SK-N-SH (cell line): ENCODE data around the gene RORB. TPM values are rescaled to one million over a fixed set of nuclear protein-coding genes. Genes with fewer than 3 reads are reported as not detected.

ENCODE experiments used
- CTCF ChIA-PET: fragments of 300-600, 350-600 bp; formaldehyde crosslinking; extraction: SDS; loops from one replicate; lab custom pipeline; 2021; lab: Yijun Ruan, JAX
- POLR2A ChIA-PET: fragments of 350-600 bp; sonication (Branson Sonifier 250); formaldehyde crosslinking; extraction: SDS; loops from one replicate; lab custom pipeline; 2020; ENCODE audit warnings: antibody characterized with exemption, inconsistent platforms; lab: Yijun Ruan, JAX
- DNase-seq: peaks from one replicate; pipeline ENCODE4 v3.0.0; 2012
- H2AFZ ChIP-seq: fragments of 200-600 bp; sonication (generic); 2 replicates; pipeline ENCODE4 v1.8.1; 2016; ENCODE audit warnings: antibody characterized with exemption, mild to moderate bottlenecking, low read depth
- H3F3A ChIP-seq: fragments of 200-600 bp; sonication (generic); replicated peaks from 2 replicates; pipeline ENCODE3; 2016; ENCODE audit warnings: antibody characterized with exemption, mild to moderate bottlenecking; ENCODE audit not compliant: insufficient read depth
- H3K27ac ChIP-seq, 2 experiments: fragments of 200-500 bp in 1 of 2; fragments of 200-600 bp in 1 of 2; sonication (Bioruptor generic) in 1 of 2; sonication (generic), shearing (Covaris generic) in 1 of 2; 2 replicates each; pipeline versions ENCODE4 v1.5.1 to v1.6.1; 2014 to 2016; ENCODE audit warnings: low read depth in 2 of 2, inconsistent platforms in 1 of 2, low read length in 1 of 2, mild to moderate bottlenecking in 1 of 2, mixed read lengths in 1 of 2
- H3K27me3 ChIP-seq: fragments of 200-600 bp; sonication (generic), shearing (Covaris generic); 2 replicates; pipeline ENCODE4 v1.6.1; 2016; ENCODE audit warnings: mixed run types; ENCODE audit not compliant: insufficient read depth
- H3K36me3 ChIP-seq, 2 experiments: fragments of 200-500 bp in 1 of 2; fragments of 200-600 bp in 1 of 2; sonication (Bioruptor generic) in 1 of 2; sonication (generic) in 1 of 2; replicated peaks in 1 of 2; 2 replicates each; pipeline versions ENCODE3 to v1.5.1; 2014 to 2016; ENCODE audit warnings: low read length in 1 of 2, mild to moderate bottlenecking in 1 of 2; ENCODE audit not compliant: insufficient read depth in 2 of 2, control insufficient read depth in 1 of 2
- H3K4me1 ChIP-seq, 2 experiments: fragments of 200-500 bp in 1 of 2; fragments of 200-600 bp in 1 of 2; sonication (Bioruptor generic) in 1 of 2; sonication (generic), shearing (Covaris generic) in 1 of 2; 2 replicates each; pipeline versions ENCODE4 v1.5.1 to v1.6.1; 2014 to 2016; ENCODE audit warnings: low read depth in 1 of 2, low read length in 1 of 2, mixed run types in 1 of 2; ENCODE audit not compliant: insufficient read depth in 2 of 2, control insufficient read depth in 1 of 2
- H3K4me2 ChIP-seq: fragments of 200-600 bp; sonication (generic), shearing (Covaris generic); 2 replicates; pipeline ENCODE4 v1.6.1; 2017; ENCODE audit warnings: mixed run types
- H3K4me3 ChIP-seq, 2 experiments: fragments of 200-500 bp in 1 of 2; fragments of 200-600 bp in 1 of 2; sonication (Bioruptor generic) in 1 of 2; sonication (generic), shearing (Covaris generic) in 1 of 2; 2 replicates each; pipeline versions ENCODE4 v1.5.1 to v1.8.1; 2014 to 2016; ENCODE audit warnings: low read depth in 2 of 2, inconsistent platforms in 1 of 2, low read length in 1 of 2, mild to moderate bottlenecking in 1 of 2, mixed read lengths in 1 of 2, moderate library complexity in 1 of 2
- H3K79me2 ChIP-seq: fragments of 200-600 bp; sonication (generic); 2 replicates; pipeline ENCODE4 v1.8.1; 2017; ENCODE audit warnings: mild to moderate bottlenecking; ENCODE audit not compliant: insufficient read depth
- H3K9ac ChIP-seq: fragments of 200-600 bp; sonication (generic); 2 replicates; pipeline ENCODE4 v1.6.1; 2017; ENCODE audit warnings: mixed run types
- H3K9me2 ChIP-seq: fragments of 200-600 bp; sonication (generic); 2 replicates; pipeline ENCODE4 v1.6.1; 2017; ENCODE audit warnings: mixed run types
- H3K9me3 ChIP-seq: fragments of 200-600 bp; sonication (generic); 2 replicates; pipeline ENCODE4 v1.6.1; 2017; ENCODE audit warnings: mixed run types, mild to moderate bottlenecking, moderate library complexity
- H4K20me1 ChIP-seq: fragments of 200-600 bp; sonication (generic); 2 replicates; pipeline ENCODE4 v1.6.1; 2017; ENCODE audit warnings: mild to moderate bottlenecking, mixed run types; ENCODE audit not compliant: insufficient read depth
- EP300 ChIP-seq, 2 experiments: IDR thresholded peaks; 2 replicates each; pipeline versions ENCODE4 v1.4.0 to v1.6.1; 2012; ENCODE audit warnings: borderline replicate concordance in 1 of 2, low read depth in 1 of 2, low read length in 1 of 2
- GATA2 ChIP-seq: sonication (generic); formaldehyde crosslinking; IDR thresholded peaks from 2 replicates; pipeline ENCODE4 v1.5.0; 2020; ENCODE audit warnings: mild to moderate bottlenecking, missing genetic modification reagents
- MAX ChIP-seq: IDR thresholded peaks from 2 replicates; pipeline ENCODE4 v1.4.0; 2012; ENCODE audit warnings: low read depth
- MXI1 ChIP-seq: IDR thresholded peaks from 2 replicates; pipeline ENCODE4 v1.6.1; 2012; ENCODE audit warnings: mild to moderate bottlenecking, low read depth, low read length, improper control_type of control experiment
- NFIC ChIP-seq: IDR thresholded peaks from 2 replicates; pipeline ENCODE4 v1.4.0; 2012; ENCODE audit warnings: borderline replicate concordance
- RCOR1 ChIP-seq: fragments of 150-350 bp; IDR thresholded peaks from 2 replicates; pipeline ENCODE4 v1.6.1; 2017; ENCODE audit warnings: antibody characterized with exemption, low read length
- REST ChIP-seq: IDR thresholded peaks from 2 replicates; pipeline ENCODE4 v1.6.1; 2012; ENCODE audit warnings: mild to moderate bottlenecking, low read depth, low read length, moderate library complexity
- SMC3 ChIP-seq: IDR thresholded peaks from 2 replicates; pipeline ENCODE4 v1.6.1; 2012; ENCODE audit warnings: low read depth, low read length, improper control_type of control experiment
- TEAD4 ChIP-seq: IDR thresholded peaks from 2 replicates; pipeline ENCODE4 v1.4.0; 2012; ENCODE audit warnings: mild to moderate bottlenecking, borderline replicate concordance; ENCODE audit not compliant: insufficient read depth
- YY1 ChIP-seq: IDR thresholded peaks from 2 replicates; pipeline ENCODE4 v1.4.0; 2012; ENCODE audit warnings: low read depth, mild to moderate bottlenecking
- ZBTB33 ChIP-seq: IDR thresholded peaks from 2 replicates; pipeline ENCODE4 v1.4.0; 2012; ENCODE audit warnings: low read depth, borderline replicate concordance
- WGBS: methylation state at CpG from one replicate; pipeline ENCODE4 v1.1.6; 2017; ENCODE audit warnings: low lambda C conversion rate; 5-methylcytosine and 5-hydroxymethylcytosine counted together
- polyA plus RNA-seq, 3 experiments: library from polyadenylated mRNA; depleted of rRNA; stranded (reverse); fragments of >200 nt; gene quantifications; 2 replicates each; pipeline ENCODE4 v1.2.3, GENCODE V29; 2012

RORB gene
- polyA plus RNA-seq, 1 of the 3 experiments (the other 2 are of a cell fraction) = 0.13 TPM

- no peaks in the 10 kb centered on the region for H3K36me3 ChIP-seq
- no peak overlapping the region for H3K4me2 ChIP-seq
These were observed 57.8 kb downstream of the RORB start for GRCh38 chr9:74554751-74555419.

GRCh38 chr9:74555565-74555964 is 58.4 kb downstream of the RORB start:
- Histone ChIP-seq H3F3A (no peaks in the 10 kb centered on the region), H3K36me3 (no peaks in the 10 kb centered on the region), H3K9ac (no peak overlapping the region), H3K4me1 (peaks cover 0 to 22% of the 10 kb centered on the region in 2 experiments; a peak in 2 of 4 replicates), H3K9me3 (no peaks in the 10 kb centered on the region), H2AFZ (no peak overlapping the region), H3K27ac (peak overlapping the region in 1 of 2 experiments; percentile 76; a peak in 2 of 4 replicates), H3K4me3 (no peak overlapping the region), H4K20me1 (no peaks in the 10 kb centered on the region), H3K9me2 (no peaks in the 10 kb centered on the region), H3K27me3 (no peaks in the 10 kb centered on the region), H3K4me2 (no peak overlapping the region), H3K79me2 (no peaks in the 10 kb centered on the region)
- DNase-seq = no peak
- no peak for TF ChIP-seq MXI1
- no peak for TF ChIP-seq SMC3
- no peak for TF ChIP-seq YY1
- TF ChIP-seq ZBTB33 = no peak
- no peak for TF ChIP-seq TEAD4
- no peak for TF ChIP-seq NFIC
- TF ChIP-seq EP300 (IDR thresholded peaks at IDR 0.05; ENCODE audit: borderline replicate concordance in 1 of 2, low read depth in 1 of 2, low read length in 1 of 2) = no peak
- POLR2A ChIA-PET = no interaction called here
- CTCF ChIA-PET = interaction anchor here (0.8 kb wide), 1 partner anchor 990 kb away, joined by 3 read pairs; no protein-coding TSS in a partner anchor
- WGBS = 56% methylated on average over 3 of the region's 3 CpGs

More at GRCh38 chr9:74554751-74555419, 57.8 kb downstream of the RORB start:
- no peaks in the 10 kb centered on the region for H3K79me2 ChIP-seq
- peak overlapping the region in 1 of 2 experiments; percentile 76; a peak in 2 of 4 replicates for H3K27ac ChIP-seq
- H3K4me1 ChIP-seq = peaks cover 0 to 22% of the 10 kb centered on the region in 2 experiments; a peak in 2 of 4 replicates
- TF ChIP-seq MXI1 (peak; percentile 82), REST (no peak), GATA2 (peak; percentile 75), RCOR1 (0 out of 2 replicates have a peak, but pooled peaks have one; percentile 13), MAX (no peak)
- CTCF ChIA-PET = interaction anchor here (0.8 kb wide), 1 partner anchor 989 kb away, joined by 3 read pairs; no protein-coding TSS in a partner anchor
- H2AFZ ChIP-seq = no peak overlapping the region
- WGBS = 23% methylated on average over 9 of the region's 9 CpGs
- H3K27me3 ChIP-seq = no peaks in the 10 kb centered on the region
- no peak overlapping the region for H3K4me3 ChIP-seq
- H3K9me2 ChIP-seq = no peaks in the 10 kb centered on the region
- H3F3A ChIP-seq = no peaks in the 10 kb centered on the region
- H3K9ac ChIP-seq = no peak overlapping the region
- H3K9me3 ChIP-seq = no peaks in the 10 kb centered on the region
- peak; percentile 39 for DNase-seq
- H4K20me1 ChIP-seq = no peaks in the 10 kb centered on the region
- POLR2A ChIA-PET = no interaction called here
